ENCODE measurements around the gene GPR39.

Gene GPR39

DNA sequence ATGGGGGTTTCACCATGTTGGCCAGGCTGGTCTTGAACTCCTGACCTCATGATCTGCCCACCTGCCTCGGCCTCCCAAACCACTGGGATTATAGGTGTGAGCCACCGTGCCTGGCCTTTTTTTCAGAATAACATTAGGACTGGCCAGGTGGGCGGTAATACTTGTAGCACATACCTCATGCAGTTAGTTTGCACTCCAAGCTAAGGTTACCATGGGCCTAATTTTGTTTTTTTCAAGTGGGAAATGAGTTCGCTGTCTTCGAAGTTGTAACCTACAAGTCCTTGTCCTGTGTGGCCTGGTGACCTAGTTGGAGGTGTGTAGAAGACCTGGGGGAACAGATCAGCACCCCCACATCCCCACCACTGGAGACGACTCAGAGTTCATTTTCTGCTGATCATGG, 178.6 kb downstream of the GPR39 start:
- Histone ChIP-seq H4K20me1 (ENCODE audit: control insufficient read depth, insufficient read depth, low read depth, low read length) (no peaks in the 10 kb centered on the region), H3K9me2 (replicated peaks; ENCODE audit: control insufficient read depth, low read length) (no peaks in the 10 kb centered on the region), H3K4me1 (ENCODE audit: control insufficient read depth, low read length) (no peaks in the 10 kb centered on the region), H3K79me2 (ENCODE audit: control insufficient read depth, low read length) (no peaks in the 10 kb centered on the region), H3K9me3 (ENCODE audit: control insufficient read depth, insufficient read depth, low read length) (no peaks in the 10 kb centered on the region), H3K4me3 (ENCODE audit: low read length) (no peak overlapping the region), H3K27me3 (ENCODE audit: control insufficient read depth, low read length) (no peaks in the 10 kb centered on the region), H3K36me3 (ENCODE audit: control insufficient read depth, low read length) (no peaks in the 10 kb centered on the region), H3K27ac (ENCODE audit: low read depth, low read length) (no peak overlapping the region), H3K4me2 (ENCODE audit: low read length) (no peak overlapping the region), H3F3A (ENCODE audit: control insufficient read depth, insufficient read depth) (no peaks in the 10 kb centered on the region)
- TF ChIP-seq EZH2phosphoT487 (IDR thresholded peaks at IDR 0.05; ENCODE audit: borderline replicate concordance, low read length), result no peak
- TF ChIP-seq CTCF (IDR thresholded peaks at IDR 0.05; ENCODE audit: low read depth, low read length, poor library complexity, severe bottlenecking), result no peak

- no peak for TF ChIP-seq CTCF (IDR thresholded peaks at IDR 0.05; ENCODE audit: low read depth, low read length, poor library complexity, severe bottlenecking)
- TF ChIP-seq EZH2phosphoT487 (IDR thresholded peaks at IDR 0.05; ENCODE audit: borderline replicate concordance, low read length), result no peak
- Histone ChIP-seq H3F3A (ENCODE audit: control insufficient read depth, insufficient read depth) (no peaks in the 10 kb centered on the region), H3K27me3 (ENCODE audit: control insufficient read depth, low read length) (no peaks in the 10 kb centered on the region), H3K36me3 (ENCODE audit: control insufficient read depth, low read length) (no peaks in the 10 kb centered on the region), H3K4me2 (ENCODE audit: low read length) (no peak overlapping the region), H3K9me3 (ENCODE audit: control insufficient read depth, insufficient read depth, low read length) (no peaks in the 10 kb centered on the region), H3K79me2 (ENCODE audit: control insufficient read depth, low read length) (no peaks in the 10 kb centered on the region), H3K4me1 (ENCODE audit: control insufficient read depth, low read length) (no peaks in the 10 kb centered on the region), H4K20me1 (ENCODE audit: control insufficient read depth, insufficient read depth, low read depth, low read length) (no peaks in the 10 kb centered on the region), H3K27ac (ENCODE audit: low read depth, low read length) (no peak overlapping the region), H3K9me2 (replicated peaks; ENCODE audit: control insufficient read depth, low read length) (no peaks in the 10 kb centered on the region), H3K4me3 (ENCODE audit: low read length) (no peak overlapping the region)
Measured at GRCh38 chr2:132595693-132596092, 179.1 kb downstream of the GPR39 start.

GRCh38 chr2:132597166-132597565, 180.6 kb downstream of the GPR39 start:
- Histone ChIP-seq H3K4me3 (ENCODE audit: low read length) (no peak overlapping the region), H3K27me3 (ENCODE audit: control insufficient read depth, low read length) (no peaks in the 10 kb centered on the region), H3K9me3 (ENCODE audit: control insufficient read depth, insufficient read depth, low read length) (no peaks in the 10 kb centered on the region), H3K9me2 (replicated peaks; ENCODE audit: control insufficient read depth, low read length) (no peaks in the 10 kb centered on the region), H3K27ac (ENCODE audit: low read depth, low read length) (no peak overlapping the region), H3K79me2 (ENCODE audit: control insufficient read depth, low read length) (no peaks in the 10 kb centered on the region), H3K4me2 (ENCODE audit: low read length) (no peak overlapping the region), H3K36me3 (ENCODE audit: control insufficient read depth, low read length) (no peaks in the 10 kb centered on the region), H3F3A (ENCODE audit: control insufficient read depth, insufficient read depth) (no peaks in the 10 kb centered on the region), H4K20me1 (ENCODE audit: control insufficient read depth, insufficient read depth, low read depth, low read length) (no peaks in the 10 kb centered on the region), H3K4me1 (ENCODE audit: control insufficient read depth, low read length) (no peaks in the 10 kb centered on the region)
- no peak for TF ChIP-seq EZH2phosphoT487 (IDR thresholded peaks at IDR 0.05; ENCODE audit: borderline replicate concordance, low read length)
- no peak for TF ChIP-seq CTCF (IDR thresholded peaks at IDR 0.05; ENCODE audit: low read depth, low read length, poor library complexity, severe bottlenecking)

DNA sequence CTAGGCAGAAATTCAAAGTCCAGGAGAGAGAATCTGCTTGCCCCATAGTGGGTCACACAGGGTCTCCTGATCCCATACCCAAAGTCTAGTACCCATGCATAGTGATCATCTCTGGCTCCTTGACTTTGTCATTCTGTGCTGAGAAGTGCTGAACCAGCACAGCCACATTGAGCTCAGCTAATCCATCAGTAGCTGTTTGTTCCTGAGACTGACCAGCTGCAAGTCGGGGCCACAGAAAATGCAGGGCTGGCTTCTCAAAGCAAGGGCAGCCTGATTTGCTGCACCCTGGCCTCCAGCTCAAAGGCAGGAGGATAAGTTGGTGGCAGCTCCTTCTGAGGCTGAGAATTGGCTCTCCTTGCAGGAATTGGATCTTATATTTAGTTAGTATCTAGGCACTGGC, 181.2 kb downstream of the GPR39 start:
- no peaks in the 10 kb centered on the region for H3K4me1 ChIP-seq (ENCODE audit: control insufficient read depth, low read length)
- no peak overlapping the region for H3K4me3 ChIP-seq (ENCODE audit: low read length)
- no peak overlapping the region for H3K27ac ChIP-seq (ENCODE audit: low read depth, low read length)
- no peaks in the 10 kb centered on the region for H3K9me3 ChIP-seq (ENCODE audit: control insufficient read depth, insufficient read depth, low read length)
- H3K36me3 ChIP-seq (ENCODE audit: control insufficient read depth, low read length), result no peaks in the 10 kb centered on the region
- H3K27me3 ChIP-seq (ENCODE audit: control insufficient read depth, low read length), result no peaks in the 10 kb centered on the region
- no peaks in the 10 kb centered on the region for H3F3A ChIP-seq (ENCODE audit: control insufficient read depth, insufficient read depth)
- no peaks in the 10 kb centered on the region for H3K9me2 ChIP-seq (replicated peaks; ENCODE audit: control insufficient read depth, low read length)
- TF ChIP-seq EZH2phosphoT487 (IDR thresholded peaks at IDR 0.05; ENCODE audit: borderline replicate concordance, low read length) (no peak), CTCF (IDR thresholded peaks at IDR 0.05; ENCODE audit: low read depth, low read length, poor library complexity, severe bottlenecking) (no peak)
- no peak overlapping the region for H3K4me2 ChIP-seq (ENCODE audit: low read length)
- H3K79me2 ChIP-seq (ENCODE audit: control insufficient read depth, low read length), result no peaks in the 10 kb centered on the region
- no peaks in the 10 kb centered on the region for H4K20me1 ChIP-seq (ENCODE audit: control insufficient read depth, insufficient read depth, low read depth, low read length)
